Activated naive CD4-positive, alpha-beta T cell treated with Interleukin-2 at 50 U/mL for 16 hours (primary cell): ENCODE results near the gene AK5.

Experiments used
- DNase-seq: peaks from one replicate; pipeline ENCODE4 v3.0.0-alpha.2; 2020

AK5 gene

DNA sequence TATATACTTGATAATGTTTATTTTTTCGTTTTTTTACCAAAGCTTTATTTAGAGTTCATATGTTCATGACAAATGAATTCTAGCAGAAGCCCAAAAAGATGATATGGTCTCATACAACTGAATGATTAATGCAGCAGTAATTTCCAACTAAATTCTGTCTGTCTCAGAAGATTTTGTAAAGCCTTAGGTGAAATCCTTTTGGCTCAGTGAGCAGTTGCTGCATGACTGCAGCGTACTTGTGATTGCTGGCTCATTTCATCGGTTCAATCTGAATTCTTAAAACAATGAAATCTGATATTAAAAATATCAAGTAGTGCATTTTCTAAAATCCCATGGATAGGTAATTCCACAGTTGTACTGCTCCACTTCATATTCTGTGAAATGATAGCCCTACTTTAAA is 73.2 kb downstream of the AK5 start:
- no peak for DNase-seq

GRCh38 chr1:77356136-77356535 is 74.3 kb downstream of the AK5 start:
- DNase-seq = no peak

DNA sequence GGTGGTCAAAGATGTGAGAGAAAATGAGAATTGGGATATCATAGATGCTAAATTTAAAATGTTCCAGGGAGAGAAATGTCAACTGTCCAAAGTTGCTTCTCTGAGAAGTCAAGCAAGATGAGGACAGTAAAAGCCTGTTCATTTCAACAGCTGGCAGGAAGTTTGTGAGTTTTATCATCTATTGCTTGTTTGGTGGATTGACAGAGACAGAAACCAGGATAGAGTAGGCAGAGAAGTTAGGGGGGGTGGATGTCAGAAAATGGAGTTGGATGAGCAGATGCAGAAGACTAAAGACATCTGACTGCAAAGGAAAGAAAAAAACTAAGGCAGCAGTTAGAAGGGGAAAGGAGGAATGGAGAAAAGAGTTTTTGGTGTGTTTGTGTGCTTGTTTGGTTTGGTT is 78.4 kb downstream of the AK5 start:
- DNase-seq = no peak

GRCh38 chr1:77361621-77362020 is 79.8 kb downstream of the AK5 start:
- no peak for DNase-seq

DNA sequence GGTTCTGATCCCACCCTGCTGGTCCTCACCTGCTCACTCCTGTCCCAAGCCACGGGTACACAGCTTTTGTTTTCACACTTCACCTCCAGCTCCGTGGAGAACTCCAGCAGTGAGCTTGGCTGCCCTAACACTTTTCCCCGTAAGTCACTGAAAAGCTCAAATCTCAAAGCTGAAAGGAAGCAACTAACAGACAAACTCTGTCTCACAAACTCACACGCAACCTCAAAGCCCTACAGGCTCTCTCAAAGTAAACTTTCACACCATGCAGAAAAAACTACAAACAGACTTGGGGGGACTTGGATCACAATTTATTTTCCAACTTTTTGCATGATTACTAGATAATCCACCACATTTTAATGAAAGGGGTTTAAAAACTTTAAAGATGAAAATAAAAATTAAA is 88.3 kb downstream of the AK5 start:
- DNase-seq = no peak

GRCh38 chr1:77370583-77371306 is 88.9 kb downstream of the AK5 start:
- no peak for DNase-seq

GRCh38 chr1:77371396-77371795 is 89.6 kb downstream of the AK5 start:
- no peak for DNase-seq

DNA sequence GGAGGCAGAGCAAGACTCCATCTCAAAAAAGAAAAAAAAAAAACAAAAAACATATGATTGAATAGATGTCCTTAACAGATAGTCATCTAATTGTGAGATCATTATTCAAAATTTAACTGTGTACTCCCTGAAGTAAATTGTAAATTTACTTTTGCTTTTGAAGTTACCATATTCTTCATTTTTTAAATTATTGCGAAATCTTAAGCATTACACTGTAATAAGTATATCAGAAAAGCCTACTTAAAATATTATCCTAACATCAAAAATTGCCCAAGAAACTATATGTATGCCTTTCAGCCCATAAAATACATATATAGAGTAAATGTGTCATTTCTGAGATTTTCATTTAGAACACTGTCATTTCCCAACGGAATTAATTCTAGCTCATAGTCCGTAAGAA is 91.9 kb downstream of the AK5 start:
- DNase-seq = no peak

DNA sequence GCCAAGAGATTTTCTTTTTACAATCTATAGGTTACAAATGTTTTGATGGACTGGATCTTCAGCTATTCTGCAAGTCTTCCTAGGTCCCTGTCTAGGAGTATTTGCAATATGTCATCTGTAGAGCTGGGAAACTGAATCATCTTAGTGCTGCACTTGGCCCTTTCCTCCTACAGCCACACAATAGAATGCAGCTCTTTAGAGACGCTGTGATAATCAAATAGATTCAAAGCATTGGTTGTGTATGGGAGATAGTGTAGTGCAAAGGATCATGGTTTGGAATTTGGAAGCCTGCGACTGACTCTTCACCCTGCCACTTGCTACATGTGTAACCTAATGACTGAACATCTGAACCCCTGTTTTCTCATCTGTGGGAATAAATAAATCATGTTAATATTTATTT is 93.7 kb downstream of the AK5 start:
- DNase-seq = no peak

DNA sequence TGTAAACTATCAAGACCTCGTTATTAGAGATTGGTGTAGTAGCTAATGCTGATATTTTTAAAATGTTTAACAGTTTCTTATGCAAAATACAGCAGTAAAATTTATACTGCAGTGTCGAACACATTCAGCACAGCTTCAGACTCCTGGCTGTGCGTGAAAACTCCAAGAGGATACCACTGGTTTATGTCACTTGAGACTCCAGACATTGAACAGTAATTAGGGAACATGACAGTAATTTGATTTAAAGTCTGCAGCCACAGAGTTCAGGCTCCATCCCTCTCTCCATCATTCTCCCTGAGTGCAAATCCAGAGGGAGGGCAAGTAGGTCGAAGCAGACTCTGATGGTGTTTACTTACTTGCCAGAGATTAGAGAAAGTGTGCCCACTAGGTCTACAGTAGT is 94.2 kb downstream of the AK5 start:
- no peak for DNase-seq

GRCh38 chr1:77378723-77379535 is 97.1 kb downstream of the AK5 start:
- no peak for DNase-seq

DNA sequence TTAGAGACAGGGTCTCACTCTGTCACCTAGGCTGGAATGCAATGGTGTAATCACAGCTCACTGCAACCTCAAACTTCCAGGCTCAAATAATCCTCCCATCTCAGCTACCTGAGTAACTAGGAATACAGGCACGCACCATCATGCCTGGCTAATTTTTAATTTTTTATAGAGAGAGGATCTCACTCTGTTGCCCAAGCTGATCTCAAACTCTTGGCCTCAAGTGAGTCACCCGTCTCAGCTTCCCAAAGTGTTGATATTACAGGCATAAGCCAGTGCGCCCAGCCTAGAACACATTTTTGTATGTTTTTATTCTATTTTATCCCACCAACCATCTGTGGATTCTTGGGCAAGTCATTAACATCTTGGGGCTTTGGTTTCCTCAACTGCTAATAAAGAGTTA is 100.5 kb downstream of the AK5 start:
- no peak for DNase-seq

- DNase-seq = no peak
Observed at GRCh38 chr1:77383236-77383635, 101.4 kb downstream of the AK5 start.

GRCh38 chr1:77385551-77385950 is 103.7 kb downstream of the AK5 start:
- no peak for DNase-seq

DNA sequence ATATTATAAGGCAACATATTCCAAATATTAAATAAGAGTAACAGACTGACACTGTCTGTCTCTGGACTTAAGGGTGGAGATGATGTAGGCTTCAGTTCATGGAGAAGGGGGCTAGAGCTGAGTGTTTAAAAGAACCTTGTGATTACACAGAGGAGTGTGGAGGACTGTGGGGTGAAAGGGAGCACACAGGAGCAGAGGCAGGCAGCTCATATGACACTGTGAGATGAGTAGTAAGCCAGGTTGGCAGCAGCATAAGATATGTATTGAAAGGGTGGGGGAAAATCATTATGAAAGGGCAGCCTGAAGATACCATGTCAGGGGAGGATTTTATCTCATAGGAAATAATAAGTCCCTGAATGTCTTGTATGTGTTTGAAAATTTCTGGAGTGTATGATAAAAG is 104.5 kb downstream of the AK5 start:
- DNase-seq = no peak

DNA sequence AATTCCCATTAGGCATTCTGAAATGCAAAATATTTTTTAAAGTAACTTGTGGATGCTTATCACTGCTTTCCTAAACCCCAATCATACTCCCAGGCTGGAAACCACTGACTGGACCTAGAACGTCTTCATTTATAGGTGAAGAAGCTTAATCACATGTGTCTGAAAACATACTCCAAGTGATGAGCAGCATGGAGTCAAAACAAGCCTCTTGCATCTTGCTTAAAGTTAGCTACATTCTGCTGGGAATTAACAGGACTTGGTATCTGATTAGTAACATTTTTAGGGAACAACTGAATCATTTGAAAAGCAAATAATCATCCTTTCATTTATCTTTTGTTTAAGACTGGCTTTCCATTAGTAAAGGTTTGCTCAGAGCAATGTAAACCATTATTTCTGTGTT is 105.7 kb downstream of the AK5 start:
- DNase-seq = no peak

DNA sequence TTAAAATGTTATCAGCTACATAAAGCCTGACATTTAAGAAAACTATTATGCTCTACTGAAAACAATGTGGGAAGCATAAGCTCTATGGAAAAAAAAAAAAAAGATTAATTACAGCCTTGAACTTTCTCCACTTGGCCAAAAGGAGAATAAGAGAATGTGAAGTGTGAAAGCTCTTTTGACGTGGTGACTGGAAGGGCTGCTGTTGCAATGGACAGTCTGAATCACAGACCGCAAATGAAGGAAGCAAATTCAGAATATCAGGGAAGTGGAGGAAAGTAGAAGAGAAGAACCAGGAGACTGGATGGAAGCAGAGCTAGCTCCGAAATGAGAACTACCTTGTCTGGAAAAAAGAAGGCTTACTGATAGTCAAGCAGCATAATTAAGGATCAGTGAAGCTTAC is 106.8 kb downstream of the AK5 start:
- no peak for DNase-seq

- no peak for DNase-seq
Observed at GRCh38 chr1:77392486-77392885, 110.7 kb downstream of the AK5 start.

GRCh38 chr1:77394166-77394565 is 112.3 kb downstream of the AK5 start:
- DNase-seq = no peak

- no peak for DNase-seq
Observed at GRCh38 chr1:77395051-77395450, 113.2 kb downstream of the AK5 start.

DNA sequence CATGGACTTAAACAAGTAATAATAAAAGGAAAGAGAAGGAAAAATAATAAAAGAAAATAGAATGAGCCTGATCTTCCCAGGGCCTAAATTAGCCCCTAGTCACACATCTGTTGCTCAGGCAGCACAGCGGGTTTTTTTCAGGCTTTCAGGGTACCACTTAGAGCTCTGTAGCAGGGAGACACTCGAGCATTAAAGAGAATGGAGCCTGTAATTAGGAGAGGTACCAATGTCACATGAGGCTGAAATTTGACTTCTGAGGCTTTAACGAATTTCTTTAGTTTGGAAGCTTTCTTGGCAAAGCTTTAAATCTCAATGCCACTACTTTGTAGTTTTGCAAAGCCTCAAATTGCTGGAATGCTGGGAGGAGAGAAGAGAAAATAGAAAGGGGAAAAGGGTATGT is 116.3 kb downstream of the AK5 start:
- no peak for DNase-seq

- DNase-seq = no peak
Observed at GRCh38 chr1:77399250-77400086, 117.6 kb downstream of the AK5 start.

- DNase-seq = no peak
Observed at GRCh38 chr1:77400781-77401180, 119.0 kb downstream of the AK5 start.

DNA sequence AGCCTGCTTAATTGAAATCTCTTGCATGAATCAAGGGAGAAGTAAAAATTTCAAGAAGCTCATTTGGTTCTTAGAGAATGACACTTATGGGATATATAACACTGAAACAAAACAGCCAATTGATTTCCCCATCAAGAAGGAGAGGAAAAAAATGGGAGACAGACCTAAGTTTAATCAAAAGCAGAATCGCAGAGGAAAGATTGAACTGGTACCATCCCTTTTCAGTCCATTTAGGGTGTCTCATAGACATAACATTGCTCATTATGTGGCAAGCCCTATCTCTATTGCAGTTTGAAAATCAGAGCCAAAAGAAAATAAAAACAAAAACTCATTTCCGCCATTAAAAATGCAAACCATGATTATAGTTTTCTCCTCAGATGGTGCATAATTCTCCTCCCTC is 119.6 kb downstream of the AK5 start:
- DNase-seq = no peak
